K562 (cell line): ENCODE results near the gene CEP41. TPM values are rescaled to one million over a fixed set of nuclear protein-coding genes. Genes with fewer than 3 reads are reported as not detected.

Experiments
- ATAC-seq: fragments of 200-7000 bp; cut with Tn5 transposase; 3 replicates; pipeline ENCODE4 v1.9.1; 2020; ENCODE audit warnings: moderate library complexity
- BruUV-seq: library from RNA; stranded (reverse); fragments of 400-500 nt; replicated peaks from 2 replicates; lab custom pipeline; 2021; lab: Mats Ljungman, UMichigan
- CTCF ChIA-PET: fragments of 300-600 bp; formaldehyde crosslinking; extraction: SDS; loops from one replicate; lab custom pipeline; 2021; ENCODE audit warnings: low intra/inter-chr PET ratio; lab: Yijun Ruan, JAX
- POLR2A ChIA-PET: fragments of 300-600, 350-650 bp; sonication (Branson Sonifier 250); formaldehyde crosslinking; extraction: SDS; loops from one replicate; lab custom pipeline; 2021; ENCODE audit warnings: antibody characterized with exemption, inconsistent platforms; lab: Yijun Ruan, JAX
- DNase-seq, 4 experiments: peaks; one replicate each; pipeline versions ENCODE4 v3.0.0 to v3.0.0-alpha.2; 2011 to 2018; ENCODE audit warnings: low spot score in 3 of 4, mixed read lengths in 3 of 4; ENCODE audit errors: extremely low read depth in 1 of 4
- FAIRE-seq: peaks from 2 replicates; lab custom pipeline; 2011; peaks lifted over from hg19 to GRCh38; lab: Jason Lieb, UNC
- H2AFZ ChIP-seq: 2 replicates; pipeline ENCODE4 v1.6.0; 2011; ENCODE audit warnings: low read depth, low read length, control low read depth, inconsistent platforms
- H3K27ac ChIP-seq: fragments of 200-600 bp; 3 replicates; pipeline ENCODE4 v1.8.0; 2011; ENCODE audit warnings: low read depth, mild to moderate bottlenecking, control low read depth, inconsistent platforms, low read length, moderate library complexity, mixed read lengths; ENCODE audit errors: extremely low read depth
- H3K27me3 ChIP-seq, 2 experiments: fragments of 300-600 bp in 1 of 2; 2 replicates in 1 of 2; 3 replicates in 1 of 2; pipeline versions ENCODE4 v1.6.0 to v1.8.0; 2011; ENCODE audit warnings: inconsistent platforms in 2 of 2, low read length in 2 of 2, mild to moderate bottlenecking in 1 of 2, mixed read lengths in 1 of 2, moderate library complexity in 1 of 2; ENCODE audit not compliant: control insufficient read depth in 2 of 2, insufficient read depth in 2 of 2
- H3K36me3 ChIP-seq: fragments of 300-600 bp; 3 replicates; pipeline ENCODE4 v1.8.0; 2011; ENCODE audit warnings: mild to moderate bottlenecking, low read length, inconsistent platforms; ENCODE audit not compliant: control insufficient read depth, insufficient read depth
- H3K4me1 ChIP-seq, 2 experiments: fragments of 200-600 bp in 1 of 2; replicated peaks in 1 of 2; 2 replicates in 1 of 2; 3 replicates in 1 of 2; pipeline versions ENCODE4 v1.5.1 to v1.8.0; 2011; ENCODE audit warnings: inconsistent platforms in 2 of 2, low read length in 2 of 2, mild to moderate bottlenecking in 1 of 2, mixed read lengths in 1 of 2, moderate library complexity in 1 of 2; ENCODE audit not compliant: control insufficient read depth in 2 of 2, insufficient read depth in 2 of 2
- H3K4me2 ChIP-seq: 2 replicates; pipeline ENCODE4 v1.6.1; 2011; ENCODE audit warnings: low read length, control low read depth, inconsistent platforms, mixed read lengths; ENCODE audit not compliant: insufficient read depth
- H3K4me3 ChIP-seq: fragments of 200-600 bp; sonication (generic), shearing (Covaris generic); 2 replicates; pipeline ENCODE4 v1.5.1; 2016; ENCODE audit warnings: control low read depth, inconsistent platforms
- H3K79me2 ChIP-seq: fragments of 200-600 bp; 3 replicates; pipeline ENCODE4 v1.8.0; 2011; ENCODE audit warnings: low read length, inconsistent platforms; ENCODE audit not compliant: control insufficient read depth, insufficient read depth
- H3K9ac ChIP-seq, 2 experiments: 2 replicates each; pipeline versions ENCODE4 v1.6.0 to v1.6.1; 2011; ENCODE audit warnings: low read depth in 2 of 2, low read length in 2 of 2, control low read depth in 1 of 2, inconsistent platforms in 1 of 2, mild to moderate bottlenecking in 1 of 2, mixed read lengths in 1 of 2; ENCODE audit not compliant: insufficient read depth in 1 of 2
- H3K9me1 ChIP-seq: one replicate; pipeline ENCODE4 v1.6.0; 2011; ENCODE audit warnings: inconsistent platforms, mild to moderate bottlenecking, low read length, moderate library complexity; ENCODE audit not compliant: control insufficient read depth, insufficient read depth
- H3K9me3 ChIP-seq: replicated peaks from 2 replicates; pipeline ENCODE4 v1.5.1; 2011; ENCODE audit warnings: low read depth, low read length, inconsistent platforms; ENCODE audit not compliant: control insufficient read depth, insufficient read depth
- H4K20me1 ChIP-seq: replicated peaks from 2 replicates; pipeline ENCODE4 v1.6.1; 2011; ENCODE audit warnings: low read length, inconsistent platforms, mixed read lengths; ENCODE audit not compliant: control insufficient read depth, insufficient read depth
- FOXA3 ChIP-seq, 2 experiments: fragments of 450-650 bp in 1 of 2; sonication (generic) in 1 of 2; formaldehyde crosslinking; IDR thresholded peaks in 1 of 2; conservative IDR thresholded peaks in 1 of 2; 2 replicates each; pipeline versions ENCODE4 v1.4.0 to v1.8.0; 2020 to 2022; ENCODE audit warnings: mild to moderate bottlenecking in 2 of 2, missing genetic modification reagents in 1 of 2
- POLR3G ChIP-seq: IDR thresholded peaks from 2 replicates; pipeline ENCODE4 v1.6.1; 2011; ENCODE audit not compliant: insufficient read length, insufficient replicate concordance; ENCODE audit errors: extremely low read depth
- WGBS: fragments of 100-300 bp; shearing (Covaris generic); methylation state at CpG from one replicate; pipeline ENCODE4 v1.1.6; 2016; ENCODE audit warnings: low coverage, mixed read lengths; ENCODE audit not compliant: insufficient coverage; ENCODE audit errors: missing lambda C conversion rate; 5-methylcytosine and 5-hydroxymethylcytosine counted together
- in situ Hi-C: fragments of 300-500 bp; cut with MboI; formaldehyde crosslinking; loops from 4 replicates; pipeline ENCODE4 v1.15.0; 2018; ENCODE audit warnings: inconsistent platforms, mixed read lengths
- intact Hi-C: fragments of 100-400 bp; cut with micrococcal nuclease; formaldehyde crosslinking; loops from 2 replicates; pipeline ENCODE4 v1.14.2; 2022
- polyA plus RNA-seq, 8 experiments: library from polyadenylated mRNA; depleted of rRNA in 4 of 8; stranded (reverse) in 5 of 8; unstranded in 3 of 8; fragments of >200 nt; fragmentation: Nextera tagmentation in 2 of 8; fragmentation: Illumina TruSeq in 1 of 8; extraction: Ambion mirVana in 2 of 8; extraction: Trizol in 1 of 8; gene quantifications; 2 replicates each; pipeline versions ENCODE4 v1.2.1 to v1.2.3, GENCODE V29; 2011 to 2014; ENCODE audit warnings: inconsistent platforms in 1 of 8, missing spikeins in 1 of 8
- total RNA-seq, 7 experiments: library from RNA; depleted of rRNA in 6 of 7; stranded (reverse); fragments of >200 nt in 6 of 7; fragmentation: Illumina TruSeq in 2 of 7; extraction: Trizol in 2 of 7; gene quantifications; 2 replicates each; pipeline versions ENCODE4 v1.2.1 to v1.2.3, GENCODE V29; 2011 to 2021; ENCODE audit warnings: low replicate concordance in 1 of 7

CEP41 gene
- total and polyA plus RNA-seq, 9 of the 15 experiments (the other 6 are each of a cell fraction or from before 2014, with no cell fraction given) = 1.5 to 15.5 (median 6.4) TPM

DNA sequence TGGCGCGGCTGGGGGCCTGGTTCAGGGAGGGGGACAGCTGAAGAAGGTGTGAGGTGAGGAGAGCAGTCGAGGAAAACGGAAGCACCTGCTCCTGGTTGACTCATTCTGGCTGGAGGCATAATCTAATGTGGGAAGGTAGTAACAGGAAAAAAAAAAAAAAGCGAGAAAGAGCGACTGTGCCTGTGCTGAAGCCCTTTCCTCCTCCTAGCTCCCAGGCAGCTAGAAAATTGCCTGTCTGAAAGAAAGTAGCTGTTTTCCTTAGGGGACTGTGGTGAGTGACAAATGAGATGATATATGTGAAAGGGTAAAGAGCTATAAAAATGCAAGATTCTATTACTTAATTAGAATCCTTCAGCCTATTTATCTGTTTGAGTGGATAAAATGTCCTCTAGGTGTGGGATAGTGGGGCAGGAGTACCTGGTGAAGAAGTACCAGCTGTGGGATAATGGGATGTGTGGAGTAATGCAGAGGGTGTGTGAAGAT is 46.2 kb upstream of the CEP41 start:
- ATAC-seq = peak; percentile 20; the same call in 1 of the 3 replicates
- H4K20me1 ChIP-seq = no peaks in the 10 kb centered on the region
- no peak overlapping the region for H3K27ac ChIP-seq
- no peaks in the 10 kb centered on the region for H3K9me1 ChIP-seq
- H3K27me3 ChIP-seq = peaks cover 15 to 49% of the 10 kb centered on the region in 2 experiments; a peak in 4 of 5 replicates
- peak overlapping the region; percentile 61 for H2AFZ ChIP-seq
- in situ Hi-C loops = no loop called here
- H3K79me2 ChIP-seq = no peaks in the 10 kb centered on the region
- TF ChIP-seq POLR3G (no peak), FOXA3 (CRISPR knock-in tag; conservative IDR thresholded peaks at IDR 0.05 in 1 of 2, IDR thresholded peaks at IDR 0.05 in 1 of 2) (0 out of 4 replicates have a peak, but pooled peaks of 1 of the 2 experiments have one; percentile 5)
- 11% methylated on average over 5 of the region's 6 CpGs for WGBS
- H3K9ac ChIP-seq = peak overlapping the region in 1 of 2 experiments; percentile 71; a peak in 2 of 4 replicates
- H3K9me3 ChIP-seq = 0 out of 2 replicates have a peak, but pooled peaks cover 2% of the 10 kb centered on the region
- CTCF ChIA-PET = no interaction called here
- no peak for DNase-seq
- BruUV-seq = no TSS peak
- H3K36me3 ChIP-seq = no peaks in the 10 kb centered on the region
- peak overlapping the region; percentile 58 for H3K4me2 ChIP-seq
- H3K4me1 ChIP-seq = peaks cover 0 to 15% of the 10 kb centered on the region in 2 experiments; a peak in 3 of 5 replicates
- POLR2A ChIA-PET = interaction anchor here (0.5 to 1.8 kb wide), 6 partner anchors 10 to 862 kb away, joined by 3 to 4 read pairs (median 3); no protein-coding TSS in a partner anchor
- intact Hi-C loops = loop anchor here (5.0 to 10.0 kb wide), 4 partner anchors 208 to 415 kb away; partner anchors contain the start of gene KLHDC10
- no peak overlapping the region for H3K4me3 ChIP-seq
- no peak for FAIRE-seq
